ENCODE results near the gene ERCC8. TPM values are rescaled to one million over a fixed set of nuclear protein-coding genes. Genes with fewer than 3 reads are reported as not detected.

Gene ERCC8
- total and polyA plus RNA-seq, 10 of the 15 experiments (the other 5 are each of a cell fraction or from before 2014, with no cell fraction given), result 10.4 to 31.2 (median 16.4) TPM

DNA sequence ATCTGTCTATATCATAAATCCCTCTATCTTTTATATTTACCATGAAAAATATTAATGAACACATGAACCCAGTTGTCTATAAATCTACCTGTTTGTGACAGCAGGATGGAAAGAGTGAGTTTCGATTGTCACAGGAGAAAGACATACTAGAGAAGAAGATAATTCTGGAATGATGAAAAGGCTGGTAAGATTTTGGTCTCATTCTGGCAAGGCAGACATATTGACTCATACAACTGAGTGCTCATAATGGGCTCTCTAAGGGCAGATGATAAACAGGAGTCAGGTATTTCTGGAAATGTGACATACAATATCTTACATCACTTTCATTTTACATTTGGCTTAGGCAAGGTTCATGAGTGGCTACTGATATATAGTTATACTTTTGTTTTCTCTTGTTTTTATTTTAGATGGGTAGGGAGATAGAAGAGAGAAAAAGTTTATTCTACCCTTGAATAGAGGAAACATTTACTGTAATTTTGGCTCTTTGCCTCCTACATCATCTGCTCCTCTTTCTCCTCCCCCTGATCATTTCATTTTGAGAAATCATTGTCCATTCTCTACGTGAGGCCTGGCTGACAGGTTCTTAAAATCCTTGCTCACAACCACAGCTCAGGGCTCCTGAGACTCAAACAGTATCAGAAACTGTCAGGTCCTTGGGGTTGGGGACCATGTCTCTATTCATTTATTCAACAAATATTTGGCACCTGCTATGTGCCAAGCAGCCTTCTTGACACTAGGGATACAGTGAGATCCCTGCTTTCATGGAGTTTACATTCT lies 115.2 kb downstream of the ERCC8 start:
- no peak overlapping the region; the same call in 1 of the 2 replicates for H2AFZ ChIP-seq (ENCODE audit: control insufficient read depth, low read depth, low read length)
- ChIA-PET SMC1A (ENCODE audit: uncharacterized antibody, unreplicated experiment) (no interaction called here), POLR2A (no interaction called here), CTCF (interaction anchor here (0.9 kb wide), 1 partner anchor 109 kb away, joined by 3 read pairs; no protein-coding TSS in a partner anchor), RAD21 (ENCODE audit: unreplicated experiment) (no interaction called here)
- WGBS (ENCODE audit: insufficient coverage, insufficient replicate concordance, low lambda C conversion rate, missing lambda C conversion rate), result 25% methylated on average over 2 of the region's 2 CpGs
- H3K4me2 ChIP-seq (ENCODE audit: control insufficient read depth, insufficient read depth), result peak overlapping the region; percentile 54
- no peak for DNase-seq (ENCODE audit: low read depth, low spot score)
- no peaks in the 10 kb centered on the region for H4K20me1 ChIP-seq (ENCODE audit: control insufficient read depth, insufficient read depth)
- no peaks in the 10 kb centered on the region for H3K27me3 ChIP-seq (replicated peaks in 1 of 2; ENCODE audit: control insufficient read depth in 2 of 2, insufficient read depth in 2 of 2, low read length in 1 of 2)
- BruUV-seq (replicated peaks), result no TSS peak
- in situ Hi-C loops (cut with MboI), result no loop called here
- no peak for FAIRE-seq
- no peaks in the 10 kb centered on the region for H3K36me3 ChIP-seq (ENCODE audit: control insufficient read depth in 2 of 2, insufficient read depth in 2 of 2, low read length in 1 of 2)
- no peak overlapping the region for H3K27ac ChIP-seq (ENCODE audit: control insufficient read depth, insufficient read depth)
- ATAC-seq, result peak; percentile 54
- peak; percentile 31; the same call in 1 of the 2 replicates for TF ChIP-seq JUNB (IDR thresholded peaks at IDR 0.05)
- TF ChIP-seq, protein P1, sequence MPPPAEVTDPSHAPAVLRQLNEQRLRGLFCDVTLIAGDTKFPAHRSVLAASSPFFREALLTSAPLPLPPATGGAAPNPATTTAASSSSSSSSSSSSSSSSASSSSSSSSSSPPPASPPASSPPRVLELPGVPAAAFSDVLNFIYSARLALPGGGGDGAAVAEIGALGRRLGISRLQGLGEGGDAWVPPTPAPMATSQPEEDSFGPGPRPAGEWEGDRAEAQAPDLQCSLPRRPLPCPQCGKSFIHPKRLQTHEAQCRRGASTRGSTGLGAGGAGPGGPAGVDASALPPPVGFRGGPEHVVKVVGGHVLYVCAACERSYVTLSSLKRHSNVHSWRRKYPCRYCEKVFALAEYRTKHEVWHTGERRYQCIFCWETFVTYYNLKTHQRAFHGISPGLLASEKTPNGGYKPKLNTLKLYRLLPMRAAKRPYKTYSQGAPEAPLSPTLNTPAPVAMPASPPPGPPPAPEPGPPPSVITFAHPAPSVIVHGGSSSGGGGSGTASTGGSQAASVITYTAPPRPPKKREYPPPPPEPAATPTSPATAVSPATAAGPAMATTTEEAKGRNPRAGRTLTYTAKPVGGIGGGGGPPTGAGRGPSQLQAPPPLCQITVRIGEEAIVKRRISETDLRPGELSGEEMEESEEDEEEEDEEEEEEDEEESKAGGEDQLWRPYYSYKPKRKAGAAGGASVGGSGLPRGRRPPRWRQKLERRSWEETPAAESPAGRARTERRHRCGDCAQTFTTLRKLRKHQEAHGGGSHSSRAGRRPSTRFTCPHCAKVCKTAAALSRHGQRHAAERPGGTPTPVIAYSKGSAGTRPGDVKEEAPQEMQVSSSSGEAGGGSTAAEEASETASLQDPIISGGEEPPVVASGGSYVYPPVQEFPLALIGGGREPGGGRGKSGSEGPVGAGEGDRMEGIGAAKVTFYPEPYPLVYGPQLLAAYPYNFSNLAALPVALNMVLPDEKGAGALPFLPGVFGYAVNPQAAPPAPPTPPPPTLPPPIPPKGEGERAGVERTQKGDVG (CRISPR knock-in tag; IDR thresholded peaks at IDR 0.05), result no peak
- no peak for TF ChIP-seq JUND (IDR thresholded peaks at IDR 0.05; ENCODE audit: low read depth, low read length)
- TF ChIP-seq RUNX3 (IDR thresholded peaks at IDR 0.05; ENCODE audit: low read length), result no peak
- TF ChIP-seq BCL11A (IDR thresholded peaks at IDR 0.05; ENCODE audit: low read depth, low read length), result no peak
- peaks cover 32% of the 10 kb centered on the region for H3K4me1 ChIP-seq (ENCODE audit: control insufficient read depth, insufficient read depth, low read length)
- intact Hi-C loops (cut with micrococcal nuclease; ENCODE audit: unreplicated experiment), result no loop called here
- H3K79me2 ChIP-seq (ENCODE audit: control insufficient read depth, insufficient read depth, low read length), result no peaks in the 10 kb centered on the region
- H3K4me3 ChIP-seq, result no peak overlapping the region
- H3K9ac ChIP-seq (ENCODE audit: control insufficient read depth, insufficient read depth, low read length), result no peak overlapping the region
- peaks cover 3% of the 10 kb centered on the region; the same call in 1 of the 3 replicates for H3K9me3 ChIP-seq (replicated peaks; ENCODE audit: control insufficient read depth, insufficient read depth, low read length)
